K562 (cell line): Measurements from ENCODE around the gene EPPIN.

Source experiments
- CBX8 ChIP-seq: fragments of 200-600 bp; sonication (generic); IDR thresholded peaks from 2 replicates; pipeline ENCODE4 v1.6.1; 2012; ENCODE audit warnings: borderline replicate concordance, mixed run types, low read depth, mild to moderate bottlenecking, moderate library complexity, mixed read lengths, low read length, control low read depth, inconsistent platforms; ENCODE audit not compliant: poor library complexity, severe bottlenecking; ENCODE audit errors: extremely low read depth
- CTCF ChIP-seq, 3 experiments: IDR thresholded peaks in 2 of 3; conservative IDR thresholded peaks in 1 of 3; 2 replicates each; pipeline ENCODE4 v1.5.1; 2011 to 2012; ENCODE audit warnings: low read length in 3 of 3, mild to moderate bottlenecking in 3 of 3, control low read depth in 2 of 3, improper control_type of control experiment in 1 of 3, inconsistent platforms in 1 of 3, low read depth in 1 of 3, mixed read lengths in 1 of 3, moderate library complexity in 1 of 3; ENCODE audit not compliant: insufficient read depth in 2 of 3
- FOXA3 ChIP-seq, 2 experiments: fragments of 450-650 bp in 1 of 2; sonication (generic) in 1 of 2; formaldehyde crosslinking; IDR thresholded peaks in 1 of 2; conservative IDR thresholded peaks in 1 of 2; 2 replicates each; pipeline versions ENCODE4 v1.4.0 to v1.8.0; 2020 to 2022; ENCODE audit warnings: mild to moderate bottlenecking in 2 of 2, missing genetic modification reagents in 1 of 2
- JUN ChIP-seq, 2 experiments: sonication (generic) in 1 of 2; formaldehyde crosslinking in 1 of 2; IDR thresholded peaks; 2 replicates each; pipeline versions ENCODE4 v1.6.1 to v1.8.0; 2012 to 2022; ENCODE audit warnings: borderline replicate concordance in 2 of 2, mild to moderate bottlenecking in 2 of 2, improper control_type of control experiment in 1 of 2, low read depth in 1 of 2, low read length in 1 of 2, missing genetic modification reagents in 1 of 2
- JUND ChIP-seq, 2 experiments: IDR thresholded peaks; 2 replicates in 1 of 2; 3 replicates in 1 of 2; pipeline ENCODE4 v1.6.1; 2011; ENCODE audit warnings: borderline replicate concordance in 2 of 2, low read depth in 2 of 2, low read length in 2 of 2, improper control_type of control experiment in 1 of 2, missing biosample characterization in 1 of 2, missing genetic modification characterization in 1 of 2, missing genetic modification reagents in 1 of 2
- MXD1 ChIP-seq: fragments of 250-450 bp; sonication (Bioruptor Pico); IDR thresholded peaks from 2 replicates; pipeline ENCODE4 v1.8.0; 2021; ENCODE audit warnings: borderline replicate concordance, mild to moderate bottlenecking, moderate library complexity; ENCODE audit not compliant: poor library complexity, severe bottlenecking
- POLR2AphosphoS5 ChIP-seq: IDR thresholded peaks from 2 replicates; pipeline ENCODE4 v1.6.1; 2011; ENCODE audit warnings: mild to moderate bottlenecking, low read depth, low read length, moderate library complexity; ENCODE audit not compliant: control insufficient read depth, insufficient read depth
- RAD51 ChIP-seq: fragments of 450-650 bp; IDR thresholded peaks from 2 replicates; pipeline ENCODE4 v1.7.1; 2016; ENCODE audit warnings: low read depth, mild to moderate bottlenecking, borderline replicate concordance
- REST ChIP-seq, 2 experiments: fragments of 450-650 bp; formaldehyde crosslinking in 1 of 2; IDR thresholded peaks; 2 replicates each; pipeline versions ENCODE4 v1.4.0 to v1.6.1; 2014 to 2020; ENCODE audit warnings: mild to moderate bottlenecking in 2 of 2, borderline replicate concordance in 1 of 2, low read depth in 1 of 2
- ZFX ChIP-seq: sonication (generic); formaldehyde crosslinking; IDR thresholded peaks from 2 replicates; pipeline ENCODE4 v1.8.0; 2022; ENCODE audit warnings: mild to moderate bottlenecking, missing genetic modification reagents, moderate library complexity

GRCh38 chr20:45500022-45500421 is 47.2 kb downstream of the EPPIN start:
- TF ChIP-seq JUND (IDR thresholded peaks at IDR 0.05; ENCODE audit: borderline replicate concordance, low read depth, low read length) (no peak), JUND (tag; IDR thresholded peaks at IDR 0.05; ENCODE audit: borderline replicate concordance, low read depth, low read length) (no peak), CTCF (IDR thresholded peaks at IDR 0.05 in 2 of 3, conservative IDR thresholded peaks at IDR 0.05 in 1 of 3; ENCODE audit: insufficient read depth in 2 of 3, low read depth in 1 of 3, low read length in 3 of 3) (no peak), MXD1 (CRISPR knock-in tag) (no peak), ZFX (CRISPR knock-in tag) (no peak), FOXA3 (CRISPR knock-in tag; conservative IDR thresholded peaks at IDR 0.05 in 1 of 2, IDR thresholded peaks at IDR 0.05 in 1 of 2) (no peak), JUN (IDR thresholded peaks at IDR 0.05; ENCODE audit: borderline replicate concordance, low read depth, low read length) (no peak), JUN (CRISPR knock-in tag; IDR thresholded peaks at IDR 0.05; ENCODE audit: borderline replicate concordance) (no peak), REST (IDR thresholded peaks at IDR 0.05; ENCODE audit: borderline replicate concordance) (no peak), REST (CRISPR knock-in tag; IDR thresholded peaks at IDR 0.05; ENCODE audit: low read depth) (no peak), CBX8 (no peak), RAD51 (no peak), POLR2AphosphoS5 (no peak)
